Activated naive CD4-positive, alpha-beta T cell (primary cell): ENCODE data around the gene REXO5.
"Not testable (repeated sequence)": the region's sequence is repeated elsewhere in the genome, so short reads cannot be mapped to it uniquely, and the experiment has no call there.

Experiments
- DNase-seq, 4 experiments: peaks; one replicate each; lab custom pipeline; 2025; lab: John Stamatoyannopoulos, UW

The REXO5 gene

DNA sequence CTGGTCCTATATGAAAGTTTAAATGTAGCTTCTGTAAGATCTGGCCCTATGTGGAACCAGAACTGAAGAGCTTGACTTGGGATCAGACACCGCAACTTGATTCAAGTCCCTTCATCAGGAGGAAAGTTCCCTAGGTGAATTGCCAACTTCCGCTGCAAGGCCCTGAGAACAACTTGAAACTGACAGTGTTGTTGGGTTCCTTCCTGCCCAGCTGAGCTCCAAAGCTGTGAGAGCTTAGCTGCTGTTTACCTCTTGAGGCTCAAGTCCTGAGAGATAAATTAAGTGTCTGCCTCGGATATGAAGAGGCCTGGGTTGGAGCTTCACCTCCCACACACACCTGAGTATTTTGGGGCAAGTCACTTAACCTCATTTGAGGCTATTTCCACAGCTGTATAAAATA, 44.7 kb downstream of the REXO5 start:
- DNase-seq = no peak

GRCh38 chr16:20851601-20852000, 45.3 kb downstream of the REXO5 start:
- no peak for DNase-seq

- DNase-seq = no peak
Measured at GRCh38 chr16:20853143-20853542, 46.8 kb downstream of the REXO5 start.

- DNase-seq = no peak
Measured at GRCh38 chr16:20853981-20854620, 47.8 kb downstream of the REXO5 start.

GRCh38 chr16:20854963-20855362, 48.6 kb downstream of the REXO5 start:
- DNase-seq = no peak

GRCh38 chr16:20857281-20857680, 51.0 kb downstream of the REXO5 start:
- no peak for DNase-seq

DNA sequence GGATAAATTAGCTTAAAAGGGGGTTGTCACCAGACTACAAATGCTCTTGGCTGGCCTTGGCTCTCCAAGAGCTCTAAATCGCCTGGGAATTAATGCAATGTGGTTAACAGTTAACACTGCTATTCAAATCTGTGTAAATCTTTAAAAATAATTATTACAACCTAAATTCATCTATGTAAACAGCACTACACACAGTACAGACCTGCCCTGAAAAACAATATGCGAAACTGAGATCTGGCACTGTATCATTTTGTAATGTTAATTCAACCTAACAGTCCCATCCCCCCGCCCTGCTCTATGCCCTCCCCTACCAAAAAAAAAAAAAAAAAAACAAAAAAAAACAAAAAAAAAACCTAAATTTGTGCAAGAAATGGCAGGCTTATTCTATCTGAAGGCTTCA, 52.9 kb downstream of the REXO5 start:
- DNase-seq = no peak

GRCh38 chr16:20859699-20860098, 53.4 kb downstream of the REXO5 start:
- DNase-seq = no peak

- DNase-seq = no peak
Measured at GRCh38 chr16:20860361-20860760, 54.0 kb downstream of the REXO5 start.

DNA sequence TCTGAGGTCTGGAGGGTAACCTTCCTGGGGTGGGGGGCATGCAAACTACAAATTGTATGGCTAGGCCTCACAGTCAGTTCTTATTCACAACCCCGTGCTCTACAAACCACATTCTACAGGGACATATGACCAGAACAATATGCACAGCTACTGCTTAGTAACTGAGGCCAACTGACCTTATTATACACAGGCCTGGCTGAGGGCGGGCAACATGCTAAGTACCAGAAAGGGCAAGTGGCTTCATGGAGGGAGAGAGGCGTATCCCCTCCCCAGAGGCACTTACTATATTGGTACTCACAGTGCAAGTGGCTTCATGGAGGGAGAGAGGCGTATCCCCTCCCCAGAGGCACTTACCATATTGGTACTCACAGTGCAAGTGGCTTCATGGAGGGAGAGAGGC, 54.7 kb downstream of the REXO5 start:
- not testable (repeated sequence) for DNase-seq

DNA sequence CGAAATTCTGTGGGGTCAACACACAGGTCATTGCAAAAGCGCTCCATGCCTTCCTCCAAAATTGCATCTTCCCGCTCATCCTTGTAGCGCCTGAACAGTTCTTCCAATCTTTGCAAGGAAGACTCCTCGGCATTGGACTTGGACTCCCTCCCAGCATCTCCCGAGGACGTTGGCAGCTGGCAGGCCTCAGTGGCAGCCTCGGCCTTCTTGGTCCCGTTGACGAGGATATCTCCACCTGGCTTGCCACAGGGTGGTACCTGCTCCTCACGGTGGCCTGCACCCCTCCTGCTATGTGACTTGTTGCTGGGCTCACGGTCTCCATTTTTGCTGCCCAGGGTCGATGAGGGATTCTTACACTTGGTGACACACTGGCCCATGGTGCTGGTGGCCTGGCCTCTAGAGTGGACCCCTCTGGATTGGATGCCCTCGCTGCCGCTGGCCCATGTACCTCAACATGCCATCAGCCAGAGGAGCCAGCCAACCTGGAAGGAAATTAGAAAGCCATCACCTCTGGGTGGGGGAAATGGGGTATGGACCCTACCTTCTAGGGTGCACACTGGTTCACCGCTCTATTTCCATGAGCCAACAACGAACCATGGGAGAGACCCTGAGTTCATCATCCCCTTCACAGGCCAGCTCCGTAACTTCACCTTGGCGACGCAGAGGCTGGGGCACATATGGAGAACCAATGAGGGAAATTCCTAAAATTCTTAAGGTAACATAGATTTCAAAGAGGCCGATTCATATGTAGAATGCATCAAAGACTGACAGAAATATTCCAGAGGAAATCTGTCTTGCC, 56.0 kb downstream of the REXO5 start:
- DNase-seq = no peak

- DNase-seq = not testable (repeated sequence)
Measured at GRCh38 chr16:20864376-20864775, 58.0 kb downstream of the REXO5 start.

DNA sequence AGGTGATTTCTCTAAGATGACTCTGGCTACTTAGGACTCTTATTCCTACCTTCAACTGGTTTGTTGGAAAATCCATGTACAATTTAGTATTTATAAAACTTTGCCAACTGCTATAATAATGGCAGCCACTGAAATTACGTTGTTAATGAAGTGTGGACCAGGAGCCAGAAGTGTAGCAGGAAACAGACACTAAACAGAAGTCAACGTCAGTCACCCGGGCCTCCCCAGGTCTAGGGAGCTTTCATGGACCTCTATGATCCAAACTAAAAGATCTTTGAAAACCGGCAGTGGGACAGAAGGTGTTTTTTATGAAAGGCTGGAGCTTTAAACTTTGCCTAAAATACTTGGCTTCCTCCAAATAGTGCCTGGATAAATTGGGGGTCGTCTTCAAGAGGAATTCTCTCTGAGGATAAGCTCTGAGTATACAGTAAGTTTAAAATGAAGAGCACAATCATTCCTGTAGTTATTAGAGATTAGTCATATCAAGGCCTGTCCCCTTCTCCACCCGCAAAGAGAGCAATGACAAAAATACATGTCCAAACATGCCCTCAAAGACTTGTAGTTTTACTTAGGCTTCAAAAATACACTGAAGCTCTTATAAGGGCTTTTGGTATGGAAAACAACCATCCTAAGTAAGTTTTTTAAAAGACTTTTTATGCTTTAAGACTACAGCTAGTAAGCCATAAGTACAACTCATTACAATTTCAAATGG, 59.2 kb downstream of the REXO5 start:
- DNase-seq = no peak

- no peak for DNase-seq
Measured at GRCh38 chr16:20866145-20866772, 59.9 kb downstream of the REXO5 start.

DNA sequence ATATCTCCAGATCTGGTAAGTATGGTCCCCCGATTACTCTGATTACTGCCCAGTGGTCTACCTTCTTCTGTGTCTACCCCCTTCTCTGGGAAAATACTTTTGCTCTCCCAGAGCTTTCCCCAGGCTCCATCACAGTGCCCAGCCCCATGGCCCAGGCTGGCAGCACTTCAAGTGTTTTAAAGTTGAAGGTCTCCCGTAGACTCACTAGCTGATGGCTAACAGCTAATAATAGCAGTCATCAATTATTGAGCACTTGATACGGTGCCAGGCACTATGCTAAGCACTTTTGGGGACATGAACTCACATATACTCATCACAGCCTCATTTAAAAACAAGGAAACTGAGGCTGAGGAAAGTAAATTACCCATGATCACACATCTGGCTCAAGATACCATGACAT, 60.5 kb downstream of the REXO5 start:
- no peak for DNase-seq

- no peak for DNase-seq
Measured at GRCh38 chr16:20867585-20867984, 61.3 kb downstream of the REXO5 start.

GRCh38 chr16:20868890-20869289, 62.6 kb downstream of the REXO5 start:
- no peak for DNase-seq

DNA sequence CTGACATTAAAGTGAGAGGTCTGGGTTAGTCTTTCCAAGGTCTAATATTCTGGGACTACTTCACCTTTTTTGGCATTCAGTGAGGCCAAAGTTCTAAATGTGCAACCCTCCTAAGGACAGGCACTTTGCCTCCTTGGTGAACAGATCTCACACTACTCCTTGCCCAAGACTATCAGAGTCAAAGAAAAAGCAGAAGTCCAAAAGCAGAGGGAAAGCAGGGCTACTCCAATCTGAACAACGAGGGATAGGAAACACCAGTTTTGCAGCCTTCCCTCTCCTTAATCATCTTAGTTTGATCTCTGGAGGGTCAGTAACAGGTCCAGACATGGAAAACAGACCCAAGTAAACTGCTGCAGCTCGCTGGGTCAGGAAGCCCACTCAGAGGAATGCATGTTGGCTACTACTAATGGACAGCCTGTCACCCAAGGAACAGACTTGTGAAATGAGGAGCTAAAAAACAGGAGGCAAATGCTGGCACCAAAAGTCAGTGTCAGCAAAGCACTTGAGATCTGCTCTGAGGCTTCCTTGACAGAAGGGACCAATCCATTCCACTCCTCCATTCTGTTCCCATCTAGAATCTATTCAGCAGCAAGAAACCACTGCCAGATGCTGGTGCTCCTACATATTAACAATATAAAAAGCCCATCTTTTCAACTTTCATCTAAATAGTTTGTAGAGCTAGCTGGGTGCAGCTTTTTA, 63.9 kb downstream of the REXO5 start:
- DNase-seq = no peak

DNA sequence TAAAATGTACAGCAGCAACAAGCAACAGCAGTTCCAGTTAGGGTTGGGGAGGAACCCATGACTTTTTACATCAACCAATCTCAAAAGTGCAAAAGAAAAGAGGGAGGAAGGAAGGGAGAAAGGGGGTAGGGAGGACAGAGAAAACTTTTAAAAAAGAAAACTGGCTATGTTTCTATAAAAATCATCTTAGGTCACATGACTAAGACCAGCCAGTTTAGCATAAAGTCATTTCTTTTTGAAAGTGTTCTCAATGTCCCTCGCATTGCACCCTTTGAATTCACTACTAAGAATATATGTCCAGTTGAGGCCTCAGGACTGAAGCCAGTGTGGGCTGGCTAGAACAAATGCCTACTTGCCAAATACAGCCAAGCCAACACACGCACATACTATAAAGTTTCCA, 64.9 kb downstream of the REXO5 start:
- DNase-seq = no peak

- no peak for DNase-seq
Measured at GRCh38 chr16:20871941-20872815, 65.9 kb downstream of the REXO5 start.

- DNase-seq = no peak
Measured at GRCh38 chr16:20873331-20873730, 67.0 kb downstream of the REXO5 start.
